GM18498 (cell line): ENCODE measurements around the gene CKMT1B.
A peak's percentile ranks its signal among the peaks of the same experiment; 100 is the strongest.
"Not testable (repeated sequence)": the region's sequence is repeated elsewhere in the genome, so short reads cannot be mapped to it uniquely, and the experiment has no call there.

Experiments used
- ATAC-seq: cut with Tn5 transposase; IDR thresholded peaks from one replicate; pipeline ENCODE4 v1.9.1; 2021; ENCODE audit warnings: mild to moderate bottlenecking, moderate library complexity; ENCODE audit not compliant: unreplicated experiment

The CKMT1B gene

DNA sequence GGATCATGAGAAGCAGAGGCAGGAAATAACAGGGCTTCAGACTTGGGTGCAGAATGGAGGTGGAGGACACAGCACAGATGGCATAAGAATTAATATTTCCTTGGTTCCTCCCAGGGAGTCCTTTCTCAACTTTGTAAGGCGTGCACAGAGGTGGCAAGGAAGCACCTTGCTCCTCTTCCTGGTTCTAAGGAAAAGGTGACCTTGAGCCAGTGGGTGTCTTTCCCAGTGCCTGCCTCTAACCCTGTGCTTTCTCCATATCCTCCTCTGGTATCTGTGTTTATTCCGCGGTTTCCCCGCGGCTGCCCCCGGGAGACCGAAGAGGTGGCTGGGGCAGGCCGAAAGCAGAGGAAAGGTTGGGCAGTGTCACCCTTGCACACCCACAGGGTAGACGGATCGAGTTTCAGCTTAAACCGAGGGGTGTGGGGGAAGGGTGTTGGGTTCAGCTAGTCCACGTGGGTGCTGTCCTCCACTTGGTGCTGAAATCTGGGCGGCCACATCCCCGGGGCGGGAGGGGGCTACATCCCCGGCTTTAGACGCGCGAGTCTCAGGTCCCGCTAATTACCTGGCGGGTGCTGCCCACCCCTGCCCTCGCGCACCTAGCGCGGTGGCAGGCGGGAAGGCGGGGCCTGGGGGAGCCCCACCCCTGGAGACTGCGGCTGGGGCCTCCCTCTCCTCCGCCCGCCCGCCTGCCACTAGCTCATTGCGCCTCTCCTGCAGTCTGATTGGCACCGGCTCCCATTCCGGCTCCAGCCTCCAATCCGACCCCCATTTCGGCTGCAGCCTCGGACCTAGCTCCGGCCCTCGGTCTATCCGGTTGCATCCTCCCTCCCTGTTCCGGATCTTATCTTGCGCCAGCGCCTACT lies at the start of gene CKMT1B:
Gene CKMT1B (plus strand): TSS at position 700 of the 863 bp plus-strand sequence. CDS start 192 bp downstream, outside the sequence.
- not testable (repeated sequence) for ATAC-seq

DNA sequence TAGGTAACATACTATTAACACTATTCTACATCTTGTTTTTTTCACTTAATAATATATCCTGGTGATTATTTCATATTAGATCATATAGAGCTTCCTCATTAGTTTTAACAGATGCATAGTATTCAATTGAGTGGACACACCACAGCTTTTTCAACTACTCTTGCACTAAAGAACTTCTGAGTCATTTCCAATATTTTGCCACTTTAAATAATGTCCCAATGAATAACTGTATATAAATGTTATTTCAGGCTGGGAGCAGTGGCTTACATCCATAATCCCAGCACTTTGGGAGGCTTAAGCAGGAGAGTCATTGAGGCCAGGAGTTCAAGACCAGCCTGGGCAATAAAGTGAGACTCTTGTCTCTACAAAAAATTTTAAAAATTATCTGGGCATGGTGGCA lies 49.6 kb upstream of the CKMT1B start:
- no peak for ATAC-seq

- no peak for ATAC-seq
Measured at GRCh38 chr15:43545426-43545825, 48.4 kb upstream of the CKMT1B start.

DNA sequence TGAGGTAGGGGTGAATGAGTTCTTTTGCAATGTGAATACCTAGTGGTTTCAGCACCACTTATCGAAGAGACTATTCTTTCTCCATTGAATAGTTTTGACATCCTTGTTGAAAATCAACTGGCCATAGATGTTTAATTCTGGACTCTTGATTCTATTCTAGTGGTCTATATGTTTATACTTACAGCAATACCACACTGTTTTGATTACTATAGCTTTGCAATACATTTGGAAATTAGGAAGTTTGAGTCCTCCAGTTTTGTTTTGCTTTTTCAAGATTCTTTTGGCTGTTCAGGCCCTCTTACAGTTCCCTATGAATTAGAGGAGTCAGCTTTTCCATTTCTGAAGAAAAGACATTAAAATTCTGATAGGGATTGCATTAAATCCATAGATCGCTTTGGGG lies 46.3 kb upstream of the CKMT1B start:
- ATAC-seq: no peak

DNA sequence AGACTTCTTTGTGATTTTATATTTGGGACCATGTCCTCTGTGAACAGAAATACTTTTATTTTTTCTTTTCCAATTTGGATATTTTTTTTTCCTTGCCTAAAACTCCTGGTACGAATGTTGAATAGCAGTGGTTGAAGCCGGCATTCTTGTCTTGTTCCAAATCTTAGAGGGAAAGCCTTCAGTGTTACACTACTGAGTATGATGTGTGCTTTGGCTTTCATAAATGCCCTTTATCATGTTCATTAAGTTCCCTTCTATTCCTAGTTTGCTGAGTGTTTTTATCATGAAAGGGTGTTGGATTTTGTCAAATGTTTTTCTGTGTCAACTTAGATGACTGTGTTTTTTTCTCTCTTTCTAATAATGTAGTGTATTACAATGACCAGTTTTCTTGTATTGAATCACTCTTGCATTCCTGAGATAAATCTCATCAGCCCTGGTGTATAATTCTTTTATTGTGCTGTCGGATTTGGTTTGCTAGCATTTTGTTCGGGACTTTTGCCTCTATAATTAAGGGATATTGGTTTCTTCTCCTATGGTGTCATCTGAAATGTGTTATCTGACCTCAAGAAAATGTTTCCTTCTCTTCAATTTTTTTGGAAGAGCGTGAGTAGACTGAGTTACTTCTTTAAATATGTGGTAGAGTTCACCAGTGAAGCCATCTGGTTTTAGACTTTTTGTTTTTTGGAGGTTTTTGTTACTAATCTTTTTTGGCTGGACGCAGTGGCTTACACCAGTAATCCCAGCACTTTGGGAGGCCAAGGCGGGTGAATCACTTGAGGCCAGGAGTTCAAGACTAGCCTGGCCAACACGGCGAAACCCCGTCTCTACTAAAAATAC lies 43.1 kb upstream of the CKMT1B start:
- ATAC-seq: no peak

DNA sequence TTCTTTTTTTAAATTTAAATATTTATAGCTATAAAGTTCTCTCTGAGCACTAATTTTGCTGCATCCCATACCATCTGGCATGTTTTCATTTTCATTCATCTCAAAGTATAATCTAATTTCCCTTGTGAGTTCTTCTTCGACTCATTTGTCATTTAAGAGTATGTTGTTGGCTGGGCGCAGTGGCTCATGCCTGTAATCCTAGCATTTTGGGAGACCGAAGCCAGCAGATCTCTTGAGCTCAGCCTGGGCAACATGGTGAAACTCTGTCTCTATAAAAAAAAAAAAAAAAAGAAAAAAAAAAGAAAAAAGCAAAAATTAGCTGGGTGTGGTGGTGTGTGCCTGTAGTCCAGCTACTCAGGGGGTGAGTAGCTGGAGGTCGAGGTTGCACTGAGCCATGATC lies 41.6 kb upstream of the CKMT1B start:
- ATAC-seq: no peak

DNA sequence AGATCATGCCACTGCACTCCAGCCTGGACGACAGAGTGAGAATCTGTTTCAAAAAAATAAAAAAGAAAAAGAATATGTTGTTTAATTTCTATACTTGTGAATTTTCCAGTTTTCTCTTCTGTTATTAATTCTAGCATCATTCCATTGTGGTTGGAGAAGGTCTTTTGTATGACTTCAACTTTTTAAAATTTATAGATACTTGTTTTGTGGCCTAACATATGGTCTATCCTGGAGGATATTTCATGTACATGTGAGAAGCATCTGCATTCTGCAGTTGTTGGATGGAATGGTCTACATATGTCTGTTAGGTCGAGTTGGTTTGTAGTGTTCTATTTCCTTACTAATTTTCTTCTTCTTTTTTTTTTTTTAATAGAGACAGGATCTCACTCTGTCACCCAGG lies 40.8 kb upstream of the CKMT1B start:
- no peak for ATAC-seq

DNA sequence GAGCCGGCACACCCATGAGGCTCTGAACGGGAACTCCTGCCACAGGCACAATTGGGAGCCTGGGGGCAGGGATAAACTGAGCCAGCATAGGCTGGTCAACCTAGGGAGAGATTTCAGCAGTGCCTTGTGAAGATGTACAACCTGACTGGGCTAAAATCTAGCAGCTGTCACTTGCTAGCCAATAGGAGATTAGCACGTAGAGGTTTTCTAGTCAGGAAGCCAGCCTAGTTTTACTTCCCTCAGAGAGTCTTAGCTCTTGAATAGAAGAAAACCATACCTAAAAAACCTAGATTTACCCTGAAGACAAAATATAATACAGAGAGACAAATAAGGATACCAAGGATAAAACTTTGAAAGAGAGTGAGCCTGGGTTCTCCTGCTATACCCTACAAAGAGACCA lies 31.1 kb upstream of the CKMT1B start:
- not testable (repeated sequence) for ATAC-seq

GRCh38 chr15:43563793-43564192 lies 30.0 kb upstream of the CKMT1B start:
- ATAC-seq: not testable (repeated sequence)

DNA sequence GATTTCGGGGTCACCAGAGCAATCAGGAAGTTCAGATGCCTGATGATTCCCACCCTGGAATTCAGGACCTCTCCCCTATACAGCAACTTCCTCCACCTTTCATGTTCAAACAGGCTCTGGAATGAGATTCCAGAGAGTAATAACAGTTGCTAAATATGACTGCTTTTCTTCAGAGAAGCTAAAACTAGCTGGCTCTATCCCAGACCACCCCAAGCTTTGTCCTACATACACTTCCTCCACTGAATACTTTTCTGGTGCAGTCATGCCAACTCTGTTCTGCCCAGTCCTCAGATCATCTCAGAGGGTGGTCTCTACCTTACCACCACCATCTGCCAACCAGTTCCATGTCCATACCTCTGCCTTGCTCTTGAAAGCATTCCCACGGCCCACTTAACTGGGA lies 27.2 kb upstream of the CKMT1B start:
- ATAC-seq: not testable (repeated sequence)

GRCh38 chr15:43574607-43575006 lies 19.2 kb upstream of the CKMT1B start:
- not testable (repeated sequence) for ATAC-seq

GRCh38 chr15:43589778-43590466 lies 3.9 kb upstream of the CKMT1B start, which contains the start of gene PPIP5K1:
TSS of gene PPIP5K1 (minus strand) at chr15:43590208. CDS start at chr15:43584504, 5,704 bp downstream.
- peak; percentile 93 for ATAC-seq

- not testable (repeated sequence) for ATAC-seq
Measured at GRCh38 chr15:43592841-43593240, 986 bp upstream of the CKMT1B start.

GRCh38 chr15:43599131-43599530 lies 5.3 kb downstream of the CKMT1B start:
- not testable (repeated sequence) for ATAC-seq

GRCh38 chr15:43600200-43600599 lies 6.4 kb downstream of the CKMT1B start:
- not testable (repeated sequence) for ATAC-seq

- ATAC-seq: not testable (repeated sequence)
Measured at GRCh38 chr15:43602233-43602632, 8.4 kb downstream of the CKMT1B start.

- not testable (repeated sequence) for ATAC-seq
Measured at GRCh38 chr15:43617750-43618149, 23.9 kb downstream of the CKMT1B start.

- ATAC-seq: not testable (repeated sequence)
Measured at GRCh38 chr15:43618700-43619099, 24.9 kb downstream of the CKMT1B start, which contains the start of gene STRC. TSS of gene STRC (minus strand) at chr15:43618800. CDS start at chr15:43618722, 78 bp downstream.

DNA sequence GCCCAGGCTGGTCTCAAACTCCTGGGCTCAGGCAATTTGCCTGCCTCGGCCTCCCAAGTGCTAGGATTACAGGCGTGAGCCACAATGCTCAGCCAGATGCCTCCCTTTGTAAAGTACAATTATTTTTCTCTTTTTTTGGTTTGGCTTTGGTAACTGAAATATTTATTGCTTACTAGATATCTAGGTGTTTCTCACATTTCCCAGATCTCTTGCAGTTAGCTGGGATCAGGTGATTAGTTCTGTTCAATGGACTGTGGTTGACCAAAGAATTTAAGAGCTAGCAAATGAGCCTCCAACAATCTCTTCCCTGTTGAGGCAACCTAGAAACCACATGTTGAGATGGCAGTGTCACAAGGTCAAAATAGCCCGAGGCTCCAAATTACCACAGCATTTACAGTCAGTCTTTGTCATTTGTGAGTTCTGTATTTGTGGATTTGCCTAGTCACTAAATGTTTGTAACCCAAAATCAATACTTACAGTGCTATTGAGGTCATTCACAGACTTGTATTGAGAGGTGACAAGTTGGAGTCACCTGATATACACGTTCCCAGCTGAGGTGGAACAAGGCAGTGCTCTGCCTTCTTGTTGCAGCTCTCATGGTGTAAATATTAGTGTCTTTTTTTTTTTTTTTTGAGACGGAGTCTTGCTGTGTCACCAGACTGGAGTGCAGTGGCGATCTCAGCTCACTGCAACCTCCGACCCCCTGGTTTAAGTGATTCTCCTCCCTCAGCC lies 28.4 kb downstream of the CKMT1B start:
- not testable (repeated sequence) for ATAC-seq

DNA sequence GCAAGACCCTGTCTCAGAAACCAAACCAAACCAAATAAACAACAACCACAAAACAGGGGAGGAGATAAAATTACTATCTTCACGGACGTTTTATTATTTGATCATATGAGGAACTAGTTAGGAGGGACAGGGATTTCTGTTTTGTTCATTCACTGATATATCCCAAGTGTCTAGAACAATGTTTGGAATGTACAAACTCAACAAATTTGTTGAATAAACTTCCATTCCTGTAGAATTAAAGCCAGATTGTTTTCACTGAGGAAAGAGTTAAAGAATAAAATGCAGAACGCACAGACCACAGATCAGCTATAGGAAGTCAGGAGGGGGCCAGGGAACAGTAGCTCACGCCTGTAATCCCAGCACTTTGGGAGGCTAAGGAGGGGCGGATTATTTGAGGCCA lies 31.3 kb downstream of the CKMT1B start:
- no peak for ATAC-seq
